GM23338 (cell line): ENCODE results near the gene PDK3.

Experiments used
- CREB1 ChIP-seq: fragments of 250-450 bp; sonication (Bioruptor Pico); IDR thresholded peaks from 2 replicates; pipeline ENCODE4 v1.5.0; 2020; ENCODE audit warnings: low read depth, mild to moderate bottlenecking, moderate library complexity
- EZH2 ChIP-seq: fragments of 200-600 bp; sonication (generic); IDR thresholded peaks from one replicate; pipeline ENCODE4 v1.8.0; 2017; ENCODE audit warnings: antibody characterized with exemption, mild to moderate bottlenecking, low read depth; ENCODE audit not compliant: unreplicated experiment
- EZH2phosphoT487 ChIP-seq: fragments of 200-600 bp; sonication (generic); IDR thresholded peaks from one replicate; pipeline ENCODE4 v1.8.1; 2018; ENCODE audit warnings: antibody characterized with exemption; ENCODE audit not compliant: unreplicated experiment
- JUNB ChIP-seq: IDR thresholded peaks from one replicate; pipeline ENCODE4 v1.6.1; 2016; ENCODE audit warnings: antibody characterized with exemption; ENCODE audit not compliant: unreplicated experiment
- NANOG ChIP-seq: IDR thresholded peaks from 2 replicates; pipeline ENCODE4 v1.6.1; 2016; ENCODE audit warnings: antibody characterized with exemption, borderline replicate concordance
- POLR2AphosphoS5 ChIP-seq: IDR thresholded peaks from 2 replicates; pipeline ENCODE4 v1.6.1; 2016; ENCODE audit warnings: antibody characterized with exemption, low read depth
- STAT1 ChIP-seq: IDR thresholded peaks from one replicate; pipeline ENCODE4 v1.6.1; 2016; ENCODE audit warnings: antibody characterized with exemption; ENCODE audit not compliant: unreplicated experiment
- ZNF114 ChIP-seq: fragments of 250-450 bp; sonication (Bioruptor Pico); IDR thresholded peaks from 2 replicates; pipeline ENCODE4 v1.5.0; 2020; ENCODE audit warnings: mild to moderate bottlenecking, moderate library complexity
- TF ChIP-seq, protein P1 (sequence below), 2 experiments: fragments of 200-600 bp in 1 of 2; sonication (generic) in 1 of 2; conservative IDR thresholded peaks; 2 replicates each; pipeline versions ENCODE4 v1.5.1 to v1.6.1; 2016 to 2017; ENCODE audit warnings: antibody characterized with exemption in 2 of 2, low read depth in 2 of 2, mild to moderate bottlenecking in 2 of 2, moderate library complexity in 1 of 2
- TF ChIP-seq, protein P2 (sequence below): IDR thresholded peaks from one replicate; pipeline ENCODE4 v1.6.1; 2018; ENCODE audit warnings: antibody characterized with exemption; ENCODE audit not compliant: unreplicated experiment
- TF ChIP-seq, protein P3 (sequence below): IDR thresholded peaks from 2 replicates; pipeline ENCODE4 v1.6.1; 2016; ENCODE audit warnings: antibody characterized with exemption

DNA sequence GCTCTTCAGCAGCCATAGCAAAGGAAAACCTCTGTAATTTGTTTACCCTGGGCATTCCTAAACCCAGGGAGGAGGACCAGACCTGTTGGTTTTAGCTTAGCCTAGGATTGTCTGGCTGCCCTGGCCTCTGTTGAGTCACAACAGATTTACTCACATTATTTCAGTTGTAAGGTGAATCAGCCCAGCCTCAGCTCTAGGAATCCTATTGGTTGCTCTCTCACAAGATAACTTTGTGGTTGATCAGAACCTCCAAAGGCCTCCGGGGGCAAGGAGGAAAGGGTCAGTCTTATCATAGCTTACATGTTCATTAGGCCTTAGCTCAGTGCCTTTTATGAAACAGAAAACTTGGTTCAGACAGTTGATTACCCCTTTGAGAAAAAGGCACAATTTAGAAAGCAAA is 41.0 kb downstream of the PDK3 start:
- TF ChIP-seq, protein P1, sequence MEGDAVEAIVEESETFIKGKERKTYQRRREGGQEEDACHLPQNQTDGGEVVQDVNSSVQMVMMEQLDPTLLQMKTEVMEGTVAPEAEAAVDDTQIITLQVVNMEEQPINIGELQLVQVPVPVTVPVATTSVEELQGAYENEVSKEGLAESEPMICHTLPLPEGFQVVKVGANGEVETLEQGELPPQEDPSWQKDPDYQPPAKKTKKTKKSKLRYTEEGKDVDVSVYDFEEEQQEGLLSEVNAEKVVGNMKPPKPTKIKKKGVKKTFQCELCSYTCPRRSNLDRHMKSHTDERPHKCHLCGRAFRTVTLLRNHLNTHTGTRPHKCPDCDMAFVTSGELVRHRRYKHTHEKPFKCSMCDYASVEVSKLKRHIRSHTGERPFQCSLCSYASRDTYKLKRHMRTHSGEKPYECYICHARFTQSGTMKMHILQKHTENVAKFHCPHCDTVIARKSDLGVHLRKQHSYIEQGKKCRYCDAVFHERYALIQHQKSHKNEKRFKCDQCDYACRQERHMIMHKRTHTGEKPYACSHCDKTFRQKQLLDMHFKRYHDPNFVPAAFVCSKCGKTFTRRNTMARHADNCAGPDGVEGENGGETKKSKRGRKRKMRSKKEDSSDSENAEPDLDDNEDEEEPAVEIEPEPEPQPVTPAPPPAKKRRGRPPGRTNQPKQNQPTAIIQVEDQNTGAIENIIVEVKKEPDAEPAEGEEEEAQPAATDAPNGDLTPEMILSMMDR (conservative IDR thresholded peaks at IDR 0.05; ENCODE audit: low read depth in 2 of 2): no peak
- TF ChIP-seq, protein P2, sequence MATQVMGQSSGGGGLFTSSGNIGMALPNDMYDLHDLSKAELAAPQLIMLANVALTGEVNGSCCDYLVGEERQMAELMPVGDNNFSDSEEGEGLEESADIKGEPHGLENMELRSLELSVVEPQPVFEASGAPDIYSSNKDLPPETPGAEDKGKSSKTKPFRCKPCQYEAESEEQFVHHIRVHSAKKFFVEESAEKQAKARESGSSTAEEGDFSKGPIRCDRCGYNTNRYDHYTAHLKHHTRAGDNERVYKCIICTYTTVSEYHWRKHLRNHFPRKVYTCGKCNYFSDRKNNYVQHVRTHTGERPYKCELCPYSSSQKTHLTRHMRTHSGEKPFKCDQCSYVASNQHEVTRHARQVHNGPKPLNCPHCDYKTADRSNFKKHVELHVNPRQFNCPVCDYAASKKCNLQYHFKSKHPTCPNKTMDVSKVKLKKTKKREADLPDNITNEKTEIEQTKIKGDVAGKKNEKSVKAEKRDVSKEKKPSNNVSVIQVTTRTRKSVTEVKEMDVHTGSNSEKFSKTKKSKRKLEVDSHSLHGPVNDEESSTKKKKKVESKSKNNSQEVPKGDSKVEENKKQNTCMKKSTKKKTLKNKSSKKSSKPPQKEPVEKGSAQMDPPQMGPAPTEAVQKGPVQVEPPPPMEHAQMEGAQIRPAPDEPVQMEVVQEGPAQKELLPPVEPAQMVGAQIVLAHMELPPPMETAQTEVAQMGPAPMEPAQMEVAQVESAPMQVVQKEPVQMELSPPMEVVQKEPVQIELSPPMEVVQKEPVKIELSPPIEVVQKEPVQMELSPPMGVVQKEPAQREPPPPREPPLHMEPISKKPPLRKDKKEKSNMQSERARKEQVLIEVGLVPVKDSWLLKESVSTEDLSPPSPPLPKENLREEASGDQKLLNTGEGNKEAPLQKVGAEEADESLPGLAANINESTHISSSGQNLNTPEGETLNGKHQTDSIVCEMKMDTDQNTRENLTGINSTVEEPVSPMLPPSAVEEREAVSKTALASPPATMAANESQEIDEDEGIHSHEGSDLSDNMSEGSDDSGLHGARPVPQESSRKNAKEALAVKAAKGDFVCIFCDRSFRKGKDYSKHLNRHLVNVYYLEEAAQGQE: no peak
- TF ChIP-seq EZH2 (no peak), JUNB (no peak), POLR2AphosphoS5 (no peak), EZH2phosphoT487 (no peak), ZNF114 (no peak), STAT1 (no peak), CREB1 (CRISPR knock-in tag) (no peak), NANOG (no peak)
- TF ChIP-seq, protein P3, sequence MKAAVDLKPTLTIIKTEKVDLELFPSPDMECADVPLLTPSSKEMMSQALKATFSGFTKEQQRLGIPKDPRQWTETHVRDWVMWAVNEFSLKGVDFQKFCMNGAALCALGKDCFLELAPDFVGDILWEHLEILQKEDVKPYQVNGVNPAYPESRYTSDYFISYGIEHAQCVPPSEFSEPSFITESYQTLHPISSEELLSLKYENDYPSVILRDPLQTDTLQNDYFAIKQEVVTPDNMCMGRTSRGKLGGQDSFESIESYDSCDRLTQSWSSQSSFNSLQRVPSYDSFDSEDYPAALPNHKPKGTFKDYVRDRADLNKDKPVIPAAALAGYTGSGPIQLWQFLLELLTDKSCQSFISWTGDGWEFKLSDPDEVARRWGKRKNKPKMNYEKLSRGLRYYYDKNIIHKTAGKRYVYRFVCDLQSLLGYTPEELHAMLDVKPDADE: no peak
